ENCODE data around the gene CFAP45. TPM values are rescaled to one million over a fixed set of nuclear protein-coding genes. Genes with fewer than 3 reads are reported as not detected.

Gene CFAP45
- total RNA-seq, 2 experiments from 2014 or later: 0.98 to 1.1 TPM

- Mint-ChIP-seq H3K4me1 (peaks cover 39% of the 10 kb centered on the region), H3K27me3 (no peaks in the 10 kb centered on the region), H3K9me3 (ENCODE audit: low read depth) (peaks cover 2% of the 10 kb centered on the region), H3K36me3 (ENCODE audit: low read depth) (no peaks in the 10 kb centered on the region), H3K27ac (no peak overlapping the region), H3K4me3 (no peak overlapping the region)
- POLR2A ChIA-PET: no interaction called here
- intact Hi-C loops (cut with DNase I, micrococcal nuclease): loop anchor here in 1 of 2 experiments (5.0 kb wide), 1 partner anchor 48 kb away; the partner anchor contains the start of gene DUSP23
- DNase-seq: no peak
- ATAC-seq: no peak
- CTCF ChIA-PET: interaction anchor here (0.5 to 1.7 kb wide), 5 partner anchors 13 to 414 kb away, joined by 3 to 5 read pairs (median 3); no protein-coding TSS in a partner anchor
Measured at GRCh38 chr1:159829822-159830465, 70.0 kb downstream of the CFAP45 start.

DNA sequence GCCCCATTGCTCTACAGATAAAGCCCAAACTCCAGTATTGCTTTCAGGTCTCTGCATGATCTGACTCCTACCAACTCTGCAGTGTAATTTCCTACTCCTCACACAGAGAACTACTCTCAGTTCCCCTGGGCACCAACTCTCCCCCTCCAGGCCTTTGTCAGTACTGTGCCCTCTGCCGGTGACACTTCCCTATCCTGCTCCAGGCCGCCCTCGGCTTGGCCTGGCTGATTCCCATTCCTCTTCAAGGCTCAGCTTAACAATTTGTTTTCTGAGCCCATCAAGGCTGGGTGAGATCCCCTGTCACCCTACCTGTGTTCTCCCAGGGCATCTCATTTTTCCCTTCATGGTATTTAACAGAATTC, 70.7 kb downstream of the CFAP45 start:
- H3K36me3 Mint-ChIP-seq (ENCODE audit: low read depth): no peaks in the 10 kb centered on the region
- ChIA-PET CTCF (interaction anchor here (0.5 to 1.7 kb wide), 2 partner anchors 13 to 31 kb away, joined by 3 to 5 read pairs; no protein-coding TSS in a partner anchor), POLR2A (no interaction called here)
- ATAC-seq (peak; percentile 32), DNase-seq (peak; percentile 28)
- peaks cover 2% of the 10 kb centered on the region for H3K9me3 Mint-ChIP-seq (ENCODE audit: low read depth)
- H3K4me1 Mint-ChIP-seq: peaks cover 39% of the 10 kb centered on the region
- H3K27me3 Mint-ChIP-seq: no peaks in the 10 kb centered on the region
- no peak overlapping the region for H3K27ac Mint-ChIP-seq
- H3K4me3 Mint-ChIP-seq: no peak overlapping the region
- intact Hi-C loops (cut with DNase I, micrococcal nuclease): loop anchor here in 1 of 2 experiments (5.0 kb wide), 1 partner anchor 47 kb away; the partner anchor contains the start of gene DUSP23

- no peak for ATAC-seq
Measured at GRCh38 chr1:159828581-159829272, 71.2 kb downstream of the CFAP45 start.

GRCh38 chr1:159828176-159828575, 71.8 kb downstream of the CFAP45 start:
- DNase-seq (no peak), ATAC-seq (no peak)
- Mint-ChIP-seq H3K4me1 (peaks cover 39% of the 10 kb centered on the region), H3K9me3 (ENCODE audit: low read depth) (peaks cover 2% of the 10 kb centered on the region), H3K27me3 (no peaks in the 10 kb centered on the region), H3K27ac (no peak overlapping the region), H3K4me3 (no peak overlapping the region), H3K36me3 (ENCODE audit: low read depth) (no peaks in the 10 kb centered on the region)
- intact Hi-C loops (cut with DNase I, micrococcal nuclease): loop anchor here in 1 of 2 experiments (5.0 kb wide), 1 partner anchor 46 kb away; the partner anchor contains the start of gene DUSP23
- ChIA-PET POLR2A (no interaction called here), CTCF (interaction anchor here (1.9 kb wide), 1 partner anchor 29 kb away, joined by 12 read pairs; no protein-coding TSS in a partner anchor)

More at GRCh38 chr1:159828581-159829272, 71.2 kb downstream of the CFAP45 start:
- Mint-ChIP-seq H3K4me3 (no peak overlapping the region), H3K9me3 (ENCODE audit: low read depth) (peaks cover 2% of the 10 kb centered on the region), H3K27ac (no peak overlapping the region), H3K4me1 (peaks cover 39% of the 10 kb centered on the region), H3K36me3 (ENCODE audit: low read depth) (no peaks in the 10 kb centered on the region), H3K27me3 (no peaks in the 10 kb centered on the region)
- POLR2A ChIA-PET: no interaction called here
- CTCF ChIA-PET: interaction anchor here (1.7 kb wide), 1 partner anchor 30 kb away, joined by 5 read pairs; no protein-coding TSS in a partner anchor
- intact Hi-C loops (cut with DNase I, micrococcal nuclease): loop anchor here in 1 of 2 experiments (5.0 kb wide), 1 partner anchor 46 kb away; the partner anchor contains the start of gene DUSP23
- no peak for DNase-seq

- Mint-ChIP-seq H3K27me3 (no peaks in the 10 kb centered on the region), H3K27ac (peak overlapping the region; percentile 43), H3K4me1 (peaks cover 39% of the 10 kb centered on the region), H3K36me3 (ENCODE audit: low read depth) (no peaks in the 10 kb centered on the region), H3K4me3 (no peak overlapping the region), H3K9me3 (ENCODE audit: low read depth) (peaks cover 2% of the 10 kb centered on the region)
- ChIA-PET POLR2A (no interaction called here), CTCF (interaction anchor here (0.6 to 1.9 kb wide), 5 partner anchors 12 to 63 kb away, joined by 3 to 12 read pairs (median 4); no protein-coding TSS in a partner anchor)
- intact Hi-C loops (cut with DNase I, micrococcal nuclease): loop anchor here (2.0 to 5.0 kb wide), 2 partner anchors 45 to 47 kb away; partner anchors contain the start of gene DUSP23 (in 2 of the 2)
- DNase-seq (no peak), ATAC-seq (no peak)
Measured at GRCh38 chr1:159827549-159827948, 72.4 kb downstream of the CFAP45 start.

DNA sequence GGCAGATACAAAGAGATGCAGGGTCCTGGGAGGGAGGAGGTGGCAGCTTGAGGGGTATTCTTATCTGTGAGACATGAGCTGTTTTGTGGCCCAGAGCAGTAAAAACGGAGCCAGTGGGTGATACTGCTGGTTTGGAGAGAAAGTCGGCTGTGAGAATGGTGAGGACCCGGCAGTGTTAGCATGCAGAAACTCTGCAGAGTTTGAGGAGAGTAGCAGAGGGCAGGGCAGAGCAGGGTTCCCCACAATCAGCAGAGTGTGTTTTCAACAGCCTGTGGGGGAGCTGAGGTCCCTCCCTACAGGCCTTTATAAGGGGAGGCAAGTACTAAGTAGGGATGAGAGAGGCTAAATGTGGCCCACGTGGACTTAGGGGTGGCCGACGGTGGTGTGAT, 72.9 kb downstream of the CFAP45 start:
- intact Hi-C loops (cut with DNase I, micrococcal nuclease): loop anchor here (2.0 to 5.0 kb wide), 2 partner anchors 45 to 46 kb away; partner anchors contain the start of gene DUSP23 (in 2 of the 2)
- Mint-ChIP-seq H3K9me3 (ENCODE audit: low read depth) (peaks cover 2% of the 10 kb centered on the region), H3K27ac (peak overlapping the region; percentile 75), H3K27me3 (no peaks in the 10 kb centered on the region), H3K36me3 (ENCODE audit: low read depth) (no peaks in the 10 kb centered on the region), H3K4me3 (no peak overlapping the region), H3K4me1 (peaks cover 39% of the 10 kb centered on the region)
- ChIA-PET CTCF (interaction anchor here (0.6 to 1.9 kb wide), 6 partner anchors 13 to 181 kb away, joined by 3 to 12 read pairs (median 4); no protein-coding TSS in a partner anchor), POLR2A (interaction anchor here (0.7 kb wide), 1 partner anchor 47 kb away, joined by 3 read pairs; no protein-coding TSS in a partner anchor)
- ATAC-seq: no peak
- DNase-seq: no peak

DNA sequence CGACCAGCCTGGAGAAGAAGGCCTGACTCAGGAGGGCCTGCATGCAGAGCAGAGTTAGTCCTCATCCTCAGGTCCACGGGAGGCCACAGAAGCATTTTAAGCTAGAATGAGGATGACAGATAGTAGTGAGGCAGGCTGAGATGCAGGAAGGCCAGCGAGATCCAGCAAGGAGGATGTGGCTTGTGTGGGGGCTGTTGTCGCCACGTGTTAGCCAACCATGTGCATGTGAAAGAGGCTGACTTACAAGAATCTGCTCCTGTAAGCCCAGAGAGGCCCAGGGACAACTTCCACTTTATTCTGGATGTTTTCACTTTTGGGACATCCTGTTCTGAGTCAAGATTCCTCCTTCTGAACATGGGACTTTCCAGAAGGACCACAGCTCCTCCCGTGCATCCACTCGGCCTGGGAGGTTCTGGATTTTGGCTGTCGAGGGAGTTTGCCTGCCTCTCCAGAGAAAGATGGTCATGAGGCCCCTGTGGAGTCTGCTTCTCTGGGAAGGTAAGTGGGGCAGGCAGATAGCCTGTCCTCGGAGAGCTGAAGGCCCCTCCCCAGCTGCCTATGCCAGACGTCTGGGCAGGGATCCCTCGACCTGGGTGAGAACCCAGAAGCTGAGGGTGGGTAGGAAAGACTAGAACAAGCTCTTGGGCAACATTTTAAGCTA, 73.4 kb downstream of the CFAP45 start, which contains the start of gene SLAMF8:
Gene SLAMF8 (plus strand): TSS at position 433 of the 661 bp plus-strand sequence. CDS start 26 bp downstream, at position 459.
- Mint-ChIP-seq H3K36me3 (ENCODE audit: low read depth) (no peaks in the 10 kb centered on the region), H3K27ac (peak within 1 kb of the TSS; percentile 75), H3K9me3 (ENCODE audit: low read depth) (peaks cover 2% of the 10 kb centered on the region), H3K4me1 (peaks cover 39% of the 10 kb centered on the region), H3K4me3 (no peak within 1 kb of the TSS), H3K27me3 (no peaks in the 10 kb centered on the region)
- ATAC-seq (peak; percentile 84), DNase-seq (peak; percentile 79)
- ChIA-PET POLR2A (interaction anchor here (0.7 kb wide), 1 partner anchor 47 kb away, joined by 3 read pairs; no protein-coding TSS in a partner anchor), CTCF (interaction anchor here (1.0 to 1.9 kb wide), 6 partner anchors 13 to 181 kb away, joined by 3 to 12 read pairs (median 4); no protein-coding TSS in a partner anchor)
- intact Hi-C loops (cut with DNase I, micrococcal nuclease): loop anchor here (1.0 to 5.0 kb wide), 3 partner anchors 28 to 46 kb away; partner anchors contain the start of gene DUSP23 (in 2 of the 2)

DNA sequence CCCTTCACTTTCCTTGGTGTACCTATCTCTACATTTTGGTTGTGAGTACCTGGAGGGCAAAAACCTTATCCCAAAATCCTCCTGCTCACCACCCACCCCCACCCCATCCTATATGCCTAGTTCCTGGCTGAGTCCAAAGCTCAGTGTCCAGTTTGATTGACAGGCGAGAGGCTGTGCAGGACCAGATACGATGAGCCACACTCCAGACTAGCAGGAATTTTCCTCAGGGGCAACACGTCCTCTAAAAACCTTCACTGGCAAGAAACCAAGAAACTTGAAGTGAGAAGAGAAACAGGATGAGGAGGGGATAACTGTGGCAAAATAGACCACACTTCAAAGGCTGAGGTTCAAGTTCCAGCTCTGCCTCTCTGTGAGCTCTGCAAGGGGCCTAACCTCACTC, 74.4 kb downstream of the CFAP45 start:
- POLR2A ChIA-PET: no interaction called here
- Mint-ChIP-seq H3K27ac (peak overlapping the region; percentile 75), H3K27me3 (no peaks in the 10 kb centered on the region), H3K9me3 (ENCODE audit: low read depth) (peaks cover 2% of the 10 kb centered on the region), H3K4me1 (peaks cover 39% of the 10 kb centered on the region), H3K36me3 (ENCODE audit: low read depth) (no peaks in the 10 kb centered on the region), H3K4me3 (no peak overlapping the region)
- ATAC-seq: no peak
- CTCF ChIA-PET: interaction anchor here (0.6 to 1.4 kb wide), 3 partner anchors 26 to 1641 kb away, joined by 3 read pairs; no protein-coding TSS in a partner anchor
- no peak for DNase-seq
- intact Hi-C loops (cut with DNase I, micrococcal nuclease): loop anchor here in 1 of 2 experiments (5.0 kb wide), 1 partner anchor 43 kb away; the partner anchor contains the start of gene DUSP23

DNA sequence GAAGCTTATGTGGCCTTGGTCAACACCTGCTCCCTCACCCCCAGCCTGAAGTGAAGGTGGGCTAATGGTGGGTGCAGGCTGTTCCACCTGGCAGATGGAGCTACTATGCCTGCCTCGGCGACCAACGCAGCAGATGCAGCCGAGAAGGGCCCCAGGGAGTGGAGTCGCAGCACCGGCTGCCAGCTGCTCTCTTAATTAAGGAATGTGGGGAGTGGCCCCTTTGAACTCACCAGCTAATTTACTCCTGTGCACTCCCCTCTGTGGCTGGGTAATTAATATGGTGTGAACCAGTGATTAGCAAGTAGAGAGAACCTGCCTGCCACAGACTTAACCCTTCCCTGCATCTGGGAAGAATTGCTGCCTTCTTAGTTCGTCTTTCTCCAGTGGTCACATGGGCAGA, 76.6 kb downstream of the CFAP45 start:
- no peak overlapping the region for H3K4me3 Mint-ChIP-seq
- POLR2A ChIA-PET: interaction anchor here (0.7 kb wide), 1 partner anchor 8 kb away, joined by 3 read pairs; no protein-coding TSS in a partner anchor
- DNase-seq (no peak), ATAC-seq (no peak)
- intact Hi-C loops (cut with DNase I, micrococcal nuclease): no loop called here
- CTCF ChIA-PET: interaction anchor here (0.7 to 1.5 kb wide), 3 partner anchors 24 to 66 kb away, joined by 3 to 5 read pairs (median 3); no protein-coding TSS in a partner anchor
- peaks cover 36% of the 10 kb centered on the region for H3K4me1 Mint-ChIP-seq
- no peak overlapping the region for H3K27ac Mint-ChIP-seq
- H3K9me3 Mint-ChIP-seq (ENCODE audit: low read depth): peaks cover 2% of the 10 kb centered on the region
- no peaks in the 10 kb centered on the region for H3K27me3 Mint-ChIP-seq
- no peaks in the 10 kb centered on the region for H3K36me3 Mint-ChIP-seq (ENCODE audit: low read depth)

Data from activated CD4-positive, alpha-beta T cell treated with anti-CD3 and anti-CD28 coated beads for 36 hours (primary cell).